ENCODE measurements around the gene ITGA8.

The ITGA8 gene

GRCh38 chr10:15730341-15730740 lies 10.6 kb upstream of the ITGA8 start:
- DNase-seq: no peak

- no peak for DNase-seq
Measured at GRCh38 chr10:15729890-15730289, 10.2 kb upstream of the ITGA8 start.

- DNase-seq: no peak
Measured at GRCh38 chr10:15726042-15726441, 6.3 kb upstream of the ITGA8 start.

- peak; percentile 42 for DNase-seq
Measured at GRCh38 chr10:15725603-15726002, 5.9 kb upstream of the ITGA8 start.

- no peak for DNase-seq
Measured at GRCh38 chr10:15724683-15725082, 5.0 kb upstream of the ITGA8 start.

GRCh38 chr10:15723803-15724202 lies 4.1 kb upstream of the ITGA8 start:
- DNase-seq: no peak

GRCh38 chr10:15720635-15721287 lies 1.0 kb upstream of the ITGA8 start:
- DNase-seq: no peak

- peak; percentile 28 for DNase-seq
Measured at GRCh38 chr10:15719049-15719898, 448 bp downstream of the ITGA8 start.

GRCh38 chr10:15718694-15719048 lies 1.1 kb downstream of the ITGA8 start:
- DNase-seq: no peak

GRCh38 chr10:15715619-15716227 lies 4.0 kb downstream of the ITGA8 start:
- no peak for DNase-seq

- DNase-seq: no peak
Measured at GRCh38 chr10:15714847-15715246, 4.9 kb downstream of the ITGA8 start.

- no peak for DNase-seq
Measured at GRCh38 chr10:15712883-15713282, 6.8 kb downstream of the ITGA8 start.

- DNase-seq: no peak
Measured at GRCh38 chr10:15710455-15710854, 9.3 kb downstream of the ITGA8 start.

GRCh38 chr10:15705298-15705697 lies 14.4 kb downstream of the ITGA8 start:
- DNase-seq: no peak

- no peak for DNase-seq
Measured at GRCh38 chr10:15704581-15704968, 15.1 kb downstream of the ITGA8 start.

GRCh38 chr10:15703944-15704580 lies 15.7 kb downstream of the ITGA8 start:
- no peak for DNase-seq

- no peak for DNase-seq
Measured at GRCh38 chr10:15703151-15703880, 16.4 kb downstream of the ITGA8 start.

GRCh38 chr10:15700078-15700674 lies 19.5 kb downstream of the ITGA8 start:
- DNase-seq: no peak

GRCh38 chr10:15695852-15696251 lies 23.9 kb downstream of the ITGA8 start:
- no peak for DNase-seq

GRCh38 chr10:15690031-15690430 lies 29.7 kb downstream of the ITGA8 start:
- DNase-seq: no peak

GRCh38 chr10:15684768-15685167 lies 35.0 kb downstream of the ITGA8 start:
- no peak for DNase-seq

GRCh38 chr10:15681076-15681475 lies 38.6 kb downstream of the ITGA8 start:
- no peak for DNase-seq

GRCh38 chr10:15678851-15679250 lies 40.9 kb downstream of the ITGA8 start:
- DNase-seq: no peak
